ENCODE data around the gene WNT6.

The WNT6 gene

GRCh38 chr2:218859556-218859987 lies at the start of gene WNT6:
Gene WNT6, plus strand, starts transcription at chr2:218859805. Its CDS starts 233 bp downstream, at chr2:218860038.
- peaks cover 28% of the 10 kb centered on the region for H3K4me1 ChIP-seq (ENCODE audit: control insufficient read depth, insufficient read depth, low read length)
- peak within 1 kb of the TSS; percentile 50 for H3K4me3 ChIP-seq (ENCODE audit: low read depth, low read length)
- peaks cover 99% of the 10 kb centered on the region for H3K27me3 ChIP-seq (ENCODE audit: control insufficient read depth, insufficient read depth, low read length)
- H3K9ac ChIP-seq (ENCODE audit: low read depth, low read length), result no peak within 1 kb of the TSS
- H3K36me3 ChIP-seq (ENCODE audit: control insufficient read depth, insufficient read depth, low read length), result no peaks in the 10 kb centered on the region
- no peak within 1 kb of the TSS for H3K27ac ChIP-seq (ENCODE audit: low read depth, low read length)
- no peaks in the 10 kb centered on the region for H3K9me3 ChIP-seq (ENCODE audit: control insufficient read depth, insufficient read depth, low read length)

DNA sequence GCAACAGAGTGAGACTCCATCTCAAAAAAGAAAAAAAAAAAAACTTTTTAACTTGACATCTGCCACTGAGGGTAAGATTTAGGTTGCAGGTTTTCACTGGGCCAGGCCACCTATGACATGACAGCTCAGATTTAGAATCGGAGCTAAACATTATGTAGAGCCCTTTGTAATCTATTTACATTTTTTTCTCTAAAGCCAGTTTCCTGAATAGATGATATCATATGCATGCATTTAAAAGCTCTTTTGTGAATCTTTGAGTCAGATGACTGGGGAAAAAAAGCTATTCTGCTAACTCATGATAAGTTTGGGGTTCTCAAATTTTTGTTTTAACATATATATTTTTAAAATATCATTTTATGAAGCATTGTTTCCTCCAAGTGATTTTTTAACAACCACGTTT lies 49.3 kb upstream of the WNT6 start:
- Histone ChIP-seq H3K9ac (ENCODE audit: low read depth, low read length) (no peak overlapping the region), H3K36me3 (ENCODE audit: control insufficient read depth, insufficient read depth, low read length) (no peaks in the 10 kb centered on the region), H3K27ac (ENCODE audit: low read depth, low read length) (no peak overlapping the region), H3K4me3 (ENCODE audit: low read depth, low read length) (no peak overlapping the region), H3K27me3 (ENCODE audit: control insufficient read depth, insufficient read depth, low read length) (no peaks in the 10 kb centered on the region), H3K4me1 (ENCODE audit: control insufficient read depth, insufficient read depth, low read length) (peaks cover 14% of the 10 kb centered on the region), H3K9me3 (ENCODE audit: control insufficient read depth, insufficient read depth, low read length) (no peaks in the 10 kb centered on the region)

DNA sequence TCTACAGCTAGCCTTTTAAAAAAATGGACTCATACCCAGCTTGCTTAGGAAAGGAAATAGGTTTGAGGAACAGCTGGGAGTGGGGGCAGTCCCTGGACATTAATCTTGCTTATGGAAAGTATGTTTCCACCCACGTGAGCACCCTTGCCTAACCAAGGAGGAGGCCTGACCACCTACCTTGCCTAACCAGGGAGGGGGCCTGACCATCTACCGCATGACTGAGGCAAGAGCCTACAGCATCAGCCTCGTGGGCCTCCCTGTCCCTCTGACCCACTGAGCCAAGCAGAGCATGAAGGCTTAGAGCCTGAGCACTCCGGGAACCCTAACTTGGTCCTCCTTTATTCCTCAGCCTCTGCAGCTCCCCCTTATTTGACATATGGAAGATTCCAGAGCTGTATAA lies 48.2 kb upstream of the WNT6 start:
- H3K4me1 ChIP-seq (ENCODE audit: control insufficient read depth, insufficient read depth, low read length), result peaks cover 3% of the 10 kb centered on the region
- no peaks in the 10 kb centered on the region for H3K36me3 ChIP-seq (ENCODE audit: control insufficient read depth, insufficient read depth, low read length)
- H3K9me3 ChIP-seq (ENCODE audit: control insufficient read depth, insufficient read depth, low read length), result no peaks in the 10 kb centered on the region
- H3K9ac ChIP-seq (ENCODE audit: low read depth, low read length), result no peak overlapping the region
- no peak overlapping the region for H3K4me3 ChIP-seq (ENCODE audit: low read depth, low read length)
- no peaks in the 10 kb centered on the region for H3K27me3 ChIP-seq (ENCODE audit: control insufficient read depth, insufficient read depth, low read length)
- no peak overlapping the region for H3K27ac ChIP-seq (ENCODE audit: low read depth, low read length)

DNA sequence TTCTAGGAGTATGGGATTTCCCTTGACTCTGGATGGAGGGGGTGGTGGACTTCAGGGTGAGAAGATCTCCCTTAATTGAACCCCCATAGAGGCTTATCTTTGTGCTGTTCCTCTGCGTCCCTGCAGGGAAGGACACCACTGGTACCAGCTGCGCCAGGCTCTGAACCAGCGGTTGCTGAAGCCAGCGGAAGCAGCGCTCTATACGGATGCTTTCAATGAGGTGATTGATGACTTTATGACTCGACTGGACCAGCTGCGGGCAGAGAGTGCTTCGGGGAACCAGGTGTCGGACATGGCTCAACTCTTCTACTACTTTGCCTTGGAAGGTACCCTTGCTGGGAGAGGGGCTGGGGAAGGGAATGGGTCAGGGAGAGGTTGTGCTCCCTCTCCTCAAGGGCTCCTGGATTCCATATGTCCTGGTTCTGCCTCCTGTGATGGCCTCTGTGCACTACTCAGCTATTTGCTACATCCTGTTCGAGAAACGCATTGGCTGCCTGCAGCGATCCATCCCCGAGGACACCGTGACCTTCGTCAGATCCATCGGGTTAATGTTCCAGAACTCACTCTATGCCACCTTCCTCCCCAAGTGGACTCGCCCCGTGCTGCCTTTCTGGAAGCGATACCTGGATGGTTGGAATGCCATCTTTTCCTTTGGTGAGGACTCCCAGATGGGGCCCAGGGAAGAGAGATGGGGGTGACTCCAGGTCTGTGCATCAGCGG lies 47.3 kb upstream of the WNT6 start:
- H3K4me3 ChIP-seq (ENCODE audit: low read depth, low read length), result no peak overlapping the region
- no peaks in the 10 kb centered on the region for H3K4me1 ChIP-seq (ENCODE audit: control insufficient read depth, insufficient read depth, low read length)
- no peak overlapping the region for H3K27ac ChIP-seq (ENCODE audit: low read depth, low read length)
- no peaks in the 10 kb centered on the region for H3K27me3 ChIP-seq (ENCODE audit: control insufficient read depth, insufficient read depth, low read length)
- no peaks in the 10 kb centered on the region for H3K36me3 ChIP-seq (ENCODE audit: control insufficient read depth, insufficient read depth, low read length)
- H3K9ac ChIP-seq (ENCODE audit: low read depth, low read length), result no peak overlapping the region
- H3K9me3 ChIP-seq (ENCODE audit: control insufficient read depth, insufficient read depth, low read length), result no peaks in the 10 kb centered on the region

GRCh38 chr2:218812861-218813260 lies 46.7 kb upstream of the WNT6 start:
- no peak overlapping the region for H3K9ac ChIP-seq (ENCODE audit: low read depth, low read length)
- no peaks in the 10 kb centered on the region for H3K9me3 ChIP-seq (ENCODE audit: control insufficient read depth, insufficient read depth, low read length)
- H3K4me3 ChIP-seq (ENCODE audit: low read depth, low read length), result no peak overlapping the region
- no peaks in the 10 kb centered on the region for H3K36me3 ChIP-seq (ENCODE audit: control insufficient read depth, insufficient read depth, low read length)
- H3K27ac ChIP-seq (ENCODE audit: low read depth, low read length), result no peak overlapping the region
- H3K27me3 ChIP-seq (ENCODE audit: control insufficient read depth, insufficient read depth, low read length), result no peaks in the 10 kb centered on the region
- no peaks in the 10 kb centered on the region for H3K4me1 ChIP-seq (ENCODE audit: control insufficient read depth, insufficient read depth, low read length)

DNA sequence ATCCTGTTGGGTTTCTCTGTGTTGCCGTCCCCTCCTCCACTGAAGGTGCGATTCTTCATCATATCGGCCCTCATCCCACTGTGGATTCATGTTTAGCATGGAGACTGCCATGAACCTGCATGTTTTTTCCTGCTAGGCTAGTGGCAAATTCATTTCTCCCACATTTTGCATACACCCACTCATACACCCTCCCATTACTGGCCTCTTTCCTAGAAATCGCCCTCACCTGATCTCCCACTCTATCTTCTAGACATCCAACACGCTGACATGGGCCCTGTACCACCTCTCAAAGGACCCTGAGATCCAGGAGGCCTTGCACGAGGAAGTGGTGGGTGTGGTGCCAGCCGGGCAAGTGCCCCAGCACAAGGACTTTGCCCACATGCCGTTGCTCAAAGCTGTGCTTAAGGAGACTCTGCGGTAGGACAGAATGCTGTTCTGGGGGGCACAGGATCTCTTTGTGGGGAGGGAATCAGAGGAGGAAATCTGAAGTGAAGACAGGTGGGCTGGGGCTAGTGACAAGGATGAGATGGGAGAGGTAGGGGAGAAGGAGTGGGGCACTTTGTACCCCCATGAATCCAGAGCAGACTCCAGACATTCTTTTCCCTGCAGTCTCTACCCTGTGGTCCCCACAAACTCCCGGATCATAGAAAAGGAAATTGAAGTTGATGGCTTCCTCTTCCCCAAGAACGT lies 45.7 kb upstream of the WNT6 start:
- H3K27ac ChIP-seq (ENCODE audit: low read depth, low read length), result no peak overlapping the region
- H3K9ac ChIP-seq (ENCODE audit: low read depth, low read length), result no peak overlapping the region
- H3K4me3 ChIP-seq (ENCODE audit: low read depth, low read length), result no peak overlapping the region
- no peaks in the 10 kb centered on the region for H3K36me3 ChIP-seq (ENCODE audit: control insufficient read depth, insufficient read depth, low read length)
- no peaks in the 10 kb centered on the region for H3K27me3 ChIP-seq (ENCODE audit: control insufficient read depth, insufficient read depth, low read length)
- H3K9me3 ChIP-seq (ENCODE audit: control insufficient read depth, insufficient read depth, low read length), result no peaks in the 10 kb centered on the region
- no peaks in the 10 kb centered on the region for H3K4me1 ChIP-seq (ENCODE audit: control insufficient read depth, insufficient read depth, low read length)

DNA sequence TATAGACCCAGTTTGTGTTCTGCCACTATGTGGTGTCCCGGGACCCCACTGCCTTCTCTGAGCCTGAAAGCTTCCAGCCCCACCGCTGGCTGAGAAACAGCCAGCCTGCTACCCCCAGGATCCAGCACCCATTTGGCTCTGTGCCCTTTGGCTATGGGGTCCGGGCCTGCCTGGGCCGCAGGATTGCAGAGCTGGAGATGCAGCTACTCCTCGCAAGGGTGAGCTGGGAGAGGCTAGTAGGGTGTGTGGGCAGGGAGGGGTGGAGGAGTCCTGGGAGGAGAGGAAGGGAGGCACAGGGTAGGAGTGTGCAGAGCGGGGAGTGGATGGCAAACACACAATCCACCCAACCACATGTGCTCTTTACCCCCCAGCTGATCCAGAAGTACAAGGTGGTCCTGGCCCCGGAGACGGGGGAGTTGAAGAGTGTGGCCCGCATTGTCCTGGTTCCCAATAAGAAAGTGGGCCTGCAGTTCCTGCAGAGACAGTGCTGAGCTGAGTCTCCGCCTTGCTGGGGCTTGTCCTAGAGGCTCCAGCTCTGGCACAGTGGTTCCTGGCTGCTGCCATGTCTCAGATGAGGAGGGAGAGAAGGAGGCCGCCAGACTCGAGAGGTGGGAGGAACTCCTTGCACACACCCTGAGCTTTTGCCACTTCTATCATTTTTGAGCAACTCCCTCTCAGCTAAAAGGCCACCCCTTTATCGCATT lies 44.9 kb upstream of the WNT6 start:
- no peak overlapping the region for H3K4me3 ChIP-seq (ENCODE audit: low read depth, low read length)
- no peaks in the 10 kb centered on the region for H3K36me3 ChIP-seq (ENCODE audit: control insufficient read depth, insufficient read depth, low read length)
- H3K4me1 ChIP-seq (ENCODE audit: control insufficient read depth, insufficient read depth, low read length), result no peaks in the 10 kb centered on the region
- no peak overlapping the region for H3K9ac ChIP-seq (ENCODE audit: low read depth, low read length)
- H3K27ac ChIP-seq (ENCODE audit: low read depth, low read length), result no peak overlapping the region
- H3K27me3 ChIP-seq (ENCODE audit: control insufficient read depth, insufficient read depth, low read length), result no peaks in the 10 kb centered on the region
- H3K9me3 ChIP-seq (ENCODE audit: control insufficient read depth, insufficient read depth, low read length), result no peaks in the 10 kb centered on the region

DNA sequence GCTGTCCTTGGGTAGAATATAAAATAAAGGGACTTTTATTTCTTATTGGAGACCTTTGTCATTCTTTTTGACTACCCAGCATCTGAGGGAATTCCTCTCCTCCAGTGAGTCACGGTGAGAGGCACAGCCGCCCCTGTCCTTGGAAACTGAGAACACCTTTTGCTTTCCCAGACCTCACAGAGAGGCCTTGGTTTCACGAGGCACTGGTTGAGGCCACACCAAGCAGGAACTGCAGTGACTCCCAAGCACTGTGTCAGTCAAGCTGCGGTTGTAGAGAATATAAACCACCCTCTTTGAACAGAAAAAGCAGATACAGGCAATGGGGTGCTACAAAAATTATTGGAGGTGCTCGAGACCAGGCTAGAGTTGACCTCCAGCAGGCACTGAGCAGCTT lies 44.4 kb upstream of the WNT6 start:
- Histone ChIP-seq H3K9me3 (ENCODE audit: control insufficient read depth, insufficient read depth, low read length) (no peaks in the 10 kb centered on the region), H3K27ac (ENCODE audit: low read depth, low read length) (no peak overlapping the region), H3K9ac (ENCODE audit: low read depth, low read length) (no peak overlapping the region), H3K36me3 (ENCODE audit: control insufficient read depth, insufficient read depth, low read length) (no peaks in the 10 kb centered on the region), H3K27me3 (ENCODE audit: control insufficient read depth, insufficient read depth, low read length) (no peaks in the 10 kb centered on the region), H3K4me3 (ENCODE audit: low read depth, low read length) (no peak overlapping the region), H3K4me1 (ENCODE audit: control insufficient read depth, insufficient read depth, low read length) (no peaks in the 10 kb centered on the region)

- no peaks in the 10 kb centered on the region for H3K27me3 ChIP-seq (ENCODE audit: control insufficient read depth, insufficient read depth, low read length)
These were observed 44.0 kb upstream of the WNT6 start for GRCh38 chr2:218815649-218816048.

GRCh38 chr2:218816561-218817011 lies 43.0 kb upstream of the WNT6 start:
- no peak overlapping the region for H3K9ac ChIP-seq (ENCODE audit: low read depth, low read length)
- H3K27ac ChIP-seq (ENCODE audit: low read depth, low read length), result no peak overlapping the region

More at GRCh38 chr2:218815649-218816048, 44.0 kb upstream of the WNT6 start:
- Histone ChIP-seq H3K27ac (ENCODE audit: low read depth, low read length) (no peak overlapping the region), H3K9ac (ENCODE audit: low read depth, low read length) (no peak overlapping the region), H3K4me1 (ENCODE audit: control insufficient read depth, insufficient read depth, low read length) (no peaks in the 10 kb centered on the region), H3K36me3 (ENCODE audit: control insufficient read depth, insufficient read depth, low read length) (no peaks in the 10 kb centered on the region), H3K9me3 (ENCODE audit: control insufficient read depth, insufficient read depth, low read length) (no peaks in the 10 kb centered on the region), H3K4me3 (ENCODE audit: low read depth, low read length) (no peak overlapping the region)

DNA sequence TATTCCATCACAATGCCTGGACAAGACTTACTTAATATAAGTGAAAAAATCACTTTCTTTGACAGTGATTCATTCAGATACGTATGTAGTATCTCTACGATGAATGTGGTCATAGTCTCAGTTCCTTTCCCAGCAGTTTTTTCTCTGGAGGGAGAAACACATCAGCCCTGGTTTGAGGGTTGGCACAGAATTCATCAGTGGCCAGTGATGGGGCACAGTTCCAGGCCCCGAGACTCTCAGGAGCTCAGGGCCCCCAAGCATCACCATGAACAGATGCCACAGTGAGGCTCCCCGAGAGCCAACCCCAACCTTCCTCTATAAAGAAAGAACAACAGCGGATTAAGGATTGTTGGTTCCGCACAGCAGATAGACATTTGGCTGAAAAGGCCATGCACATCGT lies 40.5 kb upstream of the WNT6 start:
- Histone ChIP-seq H3K4me1 (ENCODE audit: control insufficient read depth, insufficient read depth, low read length) (no peaks in the 10 kb centered on the region), H3K27me3 (ENCODE audit: control insufficient read depth, insufficient read depth, low read length) (no peaks in the 10 kb centered on the region), H3K27ac (ENCODE audit: low read depth, low read length) (no peak overlapping the region), H3K4me3 (ENCODE audit: low read depth, low read length) (no peak overlapping the region), H3K36me3 (ENCODE audit: control insufficient read depth, insufficient read depth, low read length) (no peaks in the 10 kb centered on the region), H3K9me3 (ENCODE audit: control insufficient read depth, insufficient read depth, low read length) (no peaks in the 10 kb centered on the region), H3K9ac (ENCODE audit: low read depth, low read length) (no peak overlapping the region)

More at GRCh38 chr2:218816561-218817011, 43.0 kb upstream of the WNT6 start:
- H3K36me3 ChIP-seq (ENCODE audit: control insufficient read depth, insufficient read depth, low read length), result no peaks in the 10 kb centered on the region
- H3K4me1 ChIP-seq (ENCODE audit: control insufficient read depth, insufficient read depth, low read length), result no peaks in the 10 kb centered on the region
- H3K27me3 ChIP-seq (ENCODE audit: control insufficient read depth, insufficient read depth, low read length), result no peaks in the 10 kb centered on the region
- H3K9me3 ChIP-seq (ENCODE audit: control insufficient read depth, insufficient read depth, low read length), result no peaks in the 10 kb centered on the region
- no peak overlapping the region for H3K4me3 ChIP-seq (ENCODE audit: low read depth, low read length)

Measured in HUES48 (cell line).